PC-9 (cell line): ENCODE data around the gene FARS2. TPM values are rescaled to one million over a fixed set of nuclear protein-coding genes. Genes with fewer than 3 reads are reported as not detected.

Experiments used
- BruUV-seq: library from RNA; stranded (reverse); fragments of 400-500 nt; replicated peaks from 2 replicates; lab custom pipeline; 2021; lab: Mats Ljungman, UMichigan
- CTCF ChIA-PET: fragments of 300-600 bp; sonication (Branson Sonifier 250); formaldehyde crosslinking; loops from one replicate; lab custom pipeline; 2022; ENCODE audit warnings: antibody characterized with exemption; lab: Charles Lee
- POLR2A ChIA-PET: fragments of 300-600 bp; sonication (Branson Sonifier 250); formaldehyde crosslinking; loops from one replicate; lab custom pipeline; 2022; ENCODE audit warnings: antibody characterized with exemption; ENCODE audit not compliant: unreplicated experiment; lab: Charles Lee
- DNase-seq, 2 experiments: peaks; one replicate each; pipeline versions ENCODE4 v3.0.0 to v3.0.0-alpha.2; 2015 to 2022; ENCODE audit warnings: mixed read lengths in 1 of 2
- H2AFZ ChIP-seq: fragments of 200-600 bp; sonication (generic); 2 replicates; pipeline ENCODE4 v1.8.1; 2017; ENCODE audit warnings: antibody characterized with exemption
- H3F3A ChIP-seq: fragments of 200-600 bp; sonication (generic); 2 replicates; pipeline ENCODE4 v1.8.1; 2017; ENCODE audit warnings: antibody characterized with exemption, mild to moderate bottlenecking, low read depth; ENCODE audit not compliant: insufficient read depth
- H3K27ac ChIP-seq: fragments of 200-600 bp; sonication (generic); 2 replicates; pipeline ENCODE4 v1.6.1; 2016; ENCODE audit warnings: mixed run types
- H3K27me3 ChIP-seq: fragments of 200-600 bp; sonication (generic); 2 replicates; pipeline ENCODE4 v1.6.1; 2016; ENCODE audit warnings: low read depth, mixed run types; ENCODE audit not compliant: insufficient read depth
- H3K36me3 ChIP-seq: fragments of 200-600 bp; sonication (generic); 2 replicates; pipeline ENCODE4 v1.6.1; 2016; ENCODE audit warnings: low read depth, mixed run types
- H3K4me1 ChIP-seq: fragments of 200-600 bp; sonication (generic); replicated peaks from 2 replicates; pipeline ENCODE4 v1.6.1; 2016; ENCODE audit warnings: mixed run types; ENCODE audit not compliant: insufficient read depth
- H3K4me2 ChIP-seq: fragments of 200-600 bp; sonication (generic); 2 replicates; pipeline ENCODE4 v1.6.1; 2017; ENCODE audit warnings: mixed run types
- H3K4me3 ChIP-seq: fragments of 200-600 bp; sonication (generic); 2 replicates; pipeline ENCODE4 v1.6.1; 2016; ENCODE audit warnings: mixed run types
- H3K79me2 ChIP-seq: fragments of 200-600 bp; sonication (generic); 2 replicates; pipeline ENCODE4 v1.6.1; 2017; ENCODE audit warnings: low read depth, mixed run types
- H3K9me2 ChIP-seq: fragments of 200-600 bp; sonication (generic); 2 replicates; pipeline ENCODE4 v1.8.1; 2017; ENCODE audit warnings: mild to moderate bottlenecking; ENCODE audit not compliant: insufficient read depth
- H3K9me3 ChIP-seq: fragments of 200-600 bp; sonication (generic); 2 replicates; pipeline ENCODE4 v1.8.1; 2016; ENCODE audit warnings: low read depth; ENCODE audit not compliant: insufficient read depth
- H4K20me1 ChIP-seq: fragments of 200-600 bp; sonication (generic); 2 replicates; pipeline ENCODE4 v1.8.1; 2017; ENCODE audit not compliant: insufficient read depth
- EZH2 ChIP-seq: fragments of 200-600 bp; sonication (generic); IDR thresholded peaks from 2 replicates; pipeline ENCODE4 v1.8.0; 2017; ENCODE audit warnings: antibody characterized with exemption, low read depth
- intact Hi-C: fragments of 100-400 bp; cut with micrococcal nuclease; formaldehyde crosslinking; loops from one replicate; pipeline ENCODE4 v1.10.0; 2022; ENCODE audit not compliant: unreplicated experiment
- total RNA-seq: library from RNA; stranded (reverse); gene quantifications from 2 replicates; pipeline ENCODE4 v1.2.3, GENCODE V29; 2021
- TF ChIP-seq, protein P1 (sequence below): fragments of 200-600 bp; sonication (generic); conservative IDR thresholded peaks from 2 replicates; pipeline ENCODE4 v1.6.1; 2017; ENCODE audit warnings: mixed run types, antibody characterized with exemption, mild to moderate bottlenecking, moderate library complexity

FARS2 gene
- total RNA-seq, 1 experiment from 2014 or later, result 26.7 TPM

DNA sequence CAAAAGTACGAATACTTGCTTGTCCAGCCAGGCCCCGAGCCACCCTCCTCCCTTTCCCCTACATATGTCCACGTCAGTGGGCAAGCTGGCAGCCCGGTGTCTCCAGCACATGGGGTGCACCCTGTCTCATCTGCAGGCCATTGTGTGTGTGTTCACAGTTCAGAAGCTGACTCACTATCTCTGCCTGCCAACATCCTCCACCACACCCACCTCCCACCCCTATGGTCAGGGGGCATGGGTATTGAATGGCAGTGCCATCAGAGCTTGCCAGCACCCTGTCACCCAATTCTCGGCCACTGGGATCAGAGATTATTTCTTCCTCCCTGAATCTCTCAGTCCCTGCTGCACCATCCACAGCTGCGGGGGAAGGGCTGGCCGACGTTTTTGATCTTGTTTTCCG is 195.7 kb downstream of the FARS2 start:
- H3K27ac ChIP-seq, result peak overlapping the region; percentile 56
- no peaks in the 10 kb centered on the region for H3K9me3 ChIP-seq
- no peak overlapping the region for H2AFZ ChIP-seq
- no peaks in the 10 kb centered on the region for H3F3A ChIP-seq
- TF ChIP-seq, protein P1, sequence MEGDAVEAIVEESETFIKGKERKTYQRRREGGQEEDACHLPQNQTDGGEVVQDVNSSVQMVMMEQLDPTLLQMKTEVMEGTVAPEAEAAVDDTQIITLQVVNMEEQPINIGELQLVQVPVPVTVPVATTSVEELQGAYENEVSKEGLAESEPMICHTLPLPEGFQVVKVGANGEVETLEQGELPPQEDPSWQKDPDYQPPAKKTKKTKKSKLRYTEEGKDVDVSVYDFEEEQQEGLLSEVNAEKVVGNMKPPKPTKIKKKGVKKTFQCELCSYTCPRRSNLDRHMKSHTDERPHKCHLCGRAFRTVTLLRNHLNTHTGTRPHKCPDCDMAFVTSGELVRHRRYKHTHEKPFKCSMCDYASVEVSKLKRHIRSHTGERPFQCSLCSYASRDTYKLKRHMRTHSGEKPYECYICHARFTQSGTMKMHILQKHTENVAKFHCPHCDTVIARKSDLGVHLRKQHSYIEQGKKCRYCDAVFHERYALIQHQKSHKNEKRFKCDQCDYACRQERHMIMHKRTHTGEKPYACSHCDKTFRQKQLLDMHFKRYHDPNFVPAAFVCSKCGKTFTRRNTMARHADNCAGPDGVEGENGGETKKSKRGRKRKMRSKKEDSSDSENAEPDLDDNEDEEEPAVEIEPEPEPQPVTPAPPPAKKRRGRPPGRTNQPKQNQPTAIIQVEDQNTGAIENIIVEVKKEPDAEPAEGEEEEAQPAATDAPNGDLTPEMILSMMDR, result no peak
- TF ChIP-seq EZH2, result no peak
- no TSS peak for BruUV-seq
- ChIA-PET POLR2A (interaction anchor here (0.6 kb wide), 1 partner anchor 512 kb away, joined by 3 read pairs; no protein-coding TSS in a partner anchor), CTCF (no interaction called here)
- H3K4me3 ChIP-seq, result no peak overlapping the region
- intact Hi-C loops, result loop anchor here (5.0 kb wide), 1 partner anchor 195 kb away; the partner anchor contains the start of genes FARS2 and LYRM4
- DNase-seq, result peak; percentile 70 to 83
- peak overlapping the region; percentile 50 for H3K4me2 ChIP-seq
- H4K20me1 ChIP-seq, result no peaks in the 10 kb centered on the region
- H3K27me3 ChIP-seq, result no peaks in the 10 kb centered on the region
- no peaks in the 10 kb centered on the region for H3K79me2 ChIP-seq
- H3K9me2 ChIP-seq, result no peaks in the 10 kb centered on the region
- peaks cover 27% of the 10 kb centered on the region for H3K4me1 ChIP-seq
- no peaks in the 10 kb centered on the region for H3K36me3 ChIP-seq

DNA sequence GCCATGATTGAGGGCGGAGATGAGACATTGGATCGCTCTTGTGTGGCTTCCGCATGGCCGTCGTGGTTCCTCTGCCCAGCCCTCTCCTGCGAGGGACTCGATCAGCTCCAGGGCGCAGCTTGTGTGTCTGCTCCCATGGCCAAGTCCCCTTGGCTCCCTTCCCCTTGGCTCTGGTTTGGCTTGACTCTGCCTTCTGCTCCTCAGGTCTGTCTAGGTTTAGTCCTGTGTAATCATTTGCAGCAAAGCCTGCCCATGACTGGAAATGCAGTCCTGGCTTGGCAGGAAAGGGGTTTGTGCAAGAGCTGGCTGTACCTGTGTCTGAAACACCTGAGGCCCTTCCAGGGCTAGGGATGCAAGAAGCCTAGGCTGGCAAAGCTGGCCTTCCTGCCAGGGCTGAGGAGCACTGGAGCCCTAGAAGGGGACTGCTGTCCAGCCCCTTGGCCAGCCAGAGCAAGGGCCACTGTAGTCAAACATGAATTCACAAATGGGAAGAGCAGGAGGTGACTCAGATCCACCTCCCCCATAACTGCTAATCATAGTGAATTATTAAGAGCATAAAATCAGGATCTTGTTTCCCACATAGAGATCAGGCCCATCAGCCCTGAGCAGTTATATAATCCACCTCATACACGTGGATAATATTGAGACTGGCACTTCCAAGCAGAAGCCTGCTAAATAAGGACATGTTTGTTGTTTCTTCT is 196.8 kb downstream of the FARS2 start:
- Histone ChIP-seq H3K4me2 (peak overlapping the region; percentile 50), H3K4me3 (no peak overlapping the region), H2AFZ (no peak overlapping the region), H3K4me1 (peaks cover 27% of the 10 kb centered on the region), H4K20me1 (no peaks in the 10 kb centered on the region), H3K36me3 (no peaks in the 10 kb centered on the region), H3K27ac (peak overlapping the region; percentile 56; the same call in 1 of the 2 replicates), H3K9me2 (no peaks in the 10 kb centered on the region), H3K27me3 (no peaks in the 10 kb centered on the region), H3F3A (no peaks in the 10 kb centered on the region), H3K9me3 (no peaks in the 10 kb centered on the region), H3K79me2 (no peaks in the 10 kb centered on the region)
- ChIA-PET POLR2A (no interaction called here), CTCF (no interaction called here)
- intact Hi-C loops, result loop anchor here (5.0 kb wide), 1 partner anchor 196 kb away; the partner anchor contains the start of genes FARS2 and LYRM4
- peak; percentile 28 to 35 for DNase-seq
- no peak for TF ChIP-seq EZH2
- TF ChIP-seq, protein P1, result no peak
- no TSS peak for BruUV-seq

DNA sequence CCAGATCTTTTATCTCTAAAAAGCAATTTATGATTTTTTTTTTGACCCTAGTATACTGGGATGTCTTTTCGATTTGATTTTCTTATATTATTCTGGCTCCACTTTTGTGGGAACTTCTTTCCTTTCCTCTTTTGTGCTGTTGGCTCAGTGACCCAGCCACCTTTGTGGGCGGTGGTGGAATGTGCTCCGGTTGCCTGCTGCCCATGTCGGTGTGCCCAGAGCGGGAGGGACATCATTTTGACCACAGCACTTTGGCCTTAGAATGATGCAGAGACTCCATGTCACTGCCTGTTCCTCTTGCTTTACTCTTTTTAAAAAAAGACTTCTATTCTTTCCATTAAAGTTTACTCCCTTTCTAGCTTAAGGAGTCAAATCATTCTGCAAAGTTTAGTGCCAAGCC is 198.0 kb downstream of the FARS2 start:
- H3K36me3 ChIP-seq, result no peaks in the 10 kb centered on the region
- POLR2A ChIA-PET, result no interaction called here
- intact Hi-C loops, result loop anchor here (5.0 kb wide), 1 partner anchor 197 kb away; the partner anchor contains the start of genes FARS2 and LYRM4
- CTCF ChIA-PET, result no interaction called here
- H2AFZ ChIP-seq, result no peak overlapping the region
- H3K4me3 ChIP-seq, result no peak overlapping the region
- peak in 1 of 2 experiments; percentile 50 for DNase-seq
- TF ChIP-seq, protein P1, result no peak
- no peak for TF ChIP-seq EZH2
- no peaks in the 10 kb centered on the region for H3K79me2 ChIP-seq
- peaks cover 27% of the 10 kb centered on the region for H3K4me1 ChIP-seq
- no peaks in the 10 kb centered on the region for H3K9me2 ChIP-seq
- H3K27me3 ChIP-seq, result no peaks in the 10 kb centered on the region
- no peaks in the 10 kb centered on the region for H4K20me1 ChIP-seq
- BruUV-seq, result no TSS peak
- no peak overlapping the region for H3K4me2 ChIP-seq
- no peak overlapping the region for H3K27ac ChIP-seq
- no peaks in the 10 kb centered on the region for H3K9me3 ChIP-seq
- no peaks in the 10 kb centered on the region for H3F3A ChIP-seq
